CD4-positive, alpha-beta T cell treated with Interleukin-17A for 1 hour (primary cell): ENCODE data around the gene RILPL1.
A peak's percentile ranks its signal among the peaks of the same experiment; 100 is the strongest.
"Not testable (repeated sequence)": the region's sequence is repeated elsewhere in the genome, so short reads cannot be mapped to it uniquely, and the experiment has no call there.

ENCODE experiments used
- DNase-seq: peaks from one replicate; pipeline ENCODE4 v3.0.0-alpha.2; 2020

Gene RILPL1

GRCh38 chr12:123492339-123493039 lies 41.0 kb downstream of the RILPL1 start:
- DNase-seq = not testable (repeated sequence)

- no peak for DNase-seq
Measured at GRCh38 chr12:123491481-123491880, 42.0 kb downstream of the RILPL1 start.

GRCh38 chr12:123491056-123491455 lies 42.5 kb downstream of the RILPL1 start:
- no peak for DNase-seq

- no peak for DNase-seq
Measured at GRCh38 chr12:123490089-123490488, 43.4 kb downstream of the RILPL1 start.

- no peak for DNase-seq
Measured at GRCh38 chr12:123489580-123489979, 43.9 kb downstream of the RILPL1 start.

- no peak for DNase-seq
Measured at GRCh38 chr12:123488539-123489230, 44.8 kb downstream of the RILPL1 start.

- DNase-seq = no peak
Measured at GRCh38 chr12:123487428-123487827, 46.1 kb downstream of the RILPL1 start.

GRCh38 chr12:123485756-123486155 lies 47.8 kb downstream of the RILPL1 start:
- DNase-seq = no peak

- peak; percentile 13 for DNase-seq
Measured at GRCh38 chr12:123483602-123484248, 49.8 kb downstream of the RILPL1 start.

- DNase-seq = no peak
Measured at GRCh38 chr12:123482876-123483275, 50.6 kb downstream of the RILPL1 start.

GRCh38 chr12:123481251-123481650 lies 52.3 kb downstream of the RILPL1 start:
- not testable (repeated sequence) for DNase-seq

GRCh38 chr12:123479442-123480180 lies 53.9 kb downstream of the RILPL1 start:
- no peak for DNase-seq

- DNase-seq = no peak
Measured at GRCh38 chr12:123478762-123479161, 54.8 kb downstream of the RILPL1 start.

- no peak for DNase-seq
Measured at GRCh38 chr12:123478069-123478468, 55.5 kb downstream of the RILPL1 start.

- no peak for DNase-seq
Measured at GRCh38 chr12:123475246-123475703, 58.2 kb downstream of the RILPL1 start.

GRCh38 chr12:123474485-123475245 lies 58.9 kb downstream of the RILPL1 start:
- DNase-seq = peak; percentile 42

GRCh38 chr12:123472438-123472849 lies 61.1 kb downstream of the RILPL1 start:
- no peak for DNase-seq

GRCh38 chr12:123471374-123472068 lies 62.0 kb downstream of the RILPL1 start:
- DNase-seq = no peak

GRCh38 chr12:123469978-123470377 lies 63.5 kb downstream of the RILPL1 start:
- DNase-seq = no peak

- peak; percentile 62 for DNase-seq
Measured at GRCh38 chr12:123468786-123469185, 64.7 kb downstream of the RILPL1 start.

- DNase-seq = no peak
Measured at GRCh38 chr12:123465084-123465483, 68.4 kb downstream of the RILPL1 start.

- not testable (repeated sequence) for DNase-seq
Measured at GRCh38 chr12:123463174-123463573, 70.3 kb downstream of the RILPL1 start.
